NOMO-1 treated with dmso at 0.1 percent for 144 hours (cell line): ENCODE measurements around the gene CDR2L.
"Not testable (repeated sequence)": the region's sequence is repeated elsewhere in the genome, so short reads cannot be mapped to it uniquely, and the experiment has no call there.

Experiments used
- DNase-seq: peaks from one replicate; lab custom pipeline; 2025; ENCODE audit not compliant: unreplicated experiment; lab: John Stamatoyannopoulos, UW

The CDR2L gene

GRCh38 chr17:74957935-74958740, 29.3 kb upstream of the CDR2L start:
- no peak for DNase-seq

- no peak for DNase-seq
Observed at GRCh38 chr17:74959826-74960515, 27.5 kb upstream of the CDR2L start.

GRCh38 chr17:74960570-74961342, 26.7 kb upstream of the CDR2L start:
- DNase-seq: peak; percentile 39

- peak; percentile 59 for DNase-seq
Observed at GRCh38 chr17:74961657-74962350, 25.6 kb upstream of the CDR2L start.

GRCh38 chr17:74962622-74963394, 24.6 kb upstream of the CDR2L start:
- DNase-seq: no peak

- no peak for DNase-seq
Observed at GRCh38 chr17:74963656-74964055, 23.8 kb upstream of the CDR2L start.

GRCh38 chr17:74964246-74964761, 23.1 kb upstream of the CDR2L start:
- DNase-seq: no peak

- DNase-seq: no peak
Observed at GRCh38 chr17:74964988-74965622, 22.3 kb upstream of the CDR2L start.

GRCh38 chr17:74968361-74968780, 19.1 kb upstream of the CDR2L start:
- no peak for DNase-seq

- not testable (repeated sequence) for DNase-seq
Observed at GRCh38 chr17:74969501-74969900, 17.9 kb upstream of the CDR2L start.

GRCh38 chr17:74970395-74970794, 17.0 kb upstream of the CDR2L start:
- no peak for DNase-seq

GRCh38 chr17:74971069-74971841, 16.2 kb upstream of the CDR2L start:
- DNase-seq: no peak

- DNase-seq: no peak
Observed at GRCh38 chr17:74971842-74972106, 15.7 kb upstream of the CDR2L start.

GRCh38 chr17:74972107-74972972, 15.1 kb upstream of the CDR2L start, which contains the start of gene HID1:
Gene HID1, minus strand, starts transcription at chr17:74972759. Its CDS starts 103 bp downstream, at chr17:74972656.
- DNase-seq: no peak

GRCh38 chr17:74972973-74973328, 14.5 kb upstream of the CDR2L start:
- no peak for DNase-seq

GRCh38 chr17:74975943-74976342, 11.5 kb upstream of the CDR2L start:
- no peak for DNase-seq

- no peak for DNase-seq
Observed at GRCh38 chr17:74977802-74978201, 9.6 kb upstream of the CDR2L start.

GRCh38 chr17:74978240-74978639, 9.2 kb upstream of the CDR2L start:
- DNase-seq: no peak
